Measurements from ENCODE around the gene PNMA8C.
"Not testable (repeated sequence)": the region's sequence is repeated elsewhere in the genome, so short reads cannot be mapped to it uniquely, and the experiment has no call there.

Gene PNMA8C

GRCh38 chr19:46435009-46435408, 6.3 kb upstream of the PNMA8C start:
- Histone ChIP-seq H3K4me3 (ENCODE audit: control insufficient read depth in 1 of 7, extremely low read depth in 1 of 7, insufficient read depth in 4 of 7, low read depth in 2 of 7, low read length in 6 of 7) (no peak overlapping the region), H3K27ac (ENCODE audit: insufficient read depth in 1 of 2, low read depth in 1 of 2, low read length in 2 of 2, poor library complexity in 1 of 2, severe bottlenecking in 2 of 2) (no peak overlapping the region), H3K36me3 (ENCODE audit: control insufficient read depth in 4 of 4, insufficient read depth in 4 of 4, low read length in 3 of 4) (no peaks in the 10 kb centered on the region), H3K27me3 (replicated peaks in 2 of 5; ENCODE audit: control insufficient read depth in 4 of 5, insufficient read depth in 5 of 5, low read length in 4 of 5) (peaks cover 0 to 18% (median 9%) of the 10 kb centered on the region in 5 experiments), H3K9me3 (ENCODE audit: control extremely low read depth in 1 of 5, control insufficient read depth in 4 of 5, insufficient read depth in 2 of 5, low read depth in 1 of 5, low read length in 4 of 5) (no peaks in the 10 kb centered on the region), H3K4me1 (ENCODE audit: control extremely low read depth in 1 of 4, control insufficient read depth in 4 of 4, insufficient read depth in 4 of 4, low read length in 3 of 4) (no peaks in the 10 kb centered on the region)
- WGBS (ENCODE audit: insufficient coverage): 78% methylated on average over 4 of the region's 6 CpGs
- DNase-seq: no peak
- CTCF ChIA-PET: interaction anchor here (1.0 to 1.3 kb wide), 2 partner anchors 14 to 79 kb away, joined by 3 read pairs; no protein-coding TSS in a partner anchor
- POLR2A ChIA-PET: no interaction called here

- DNase-seq; POLR2A ChIA-PET; H3K4me3 ChIP-seq (ENCODE audit: control insufficient read depth in 1 of 7, extremely low read depth in 1 of 7, insufficient read depth in 4 of 7, low read depth in 2 of 7, low read length in 6 of 7); H3K9me3 ChIP-seq (ENCODE audit: control extremely low read depth in 1 of 5, control insufficient read depth in 4 of 5, insufficient read depth in 2 of 5, low read depth in 1 of 5, low read length in 4 of 5); H3K4me1 ChIP-seq (ENCODE audit: control extremely low read depth in 1 of 4, control insufficient read depth in 4 of 4, insufficient read depth in 4 of 4, low read length in 3 of 4); H3K36me3 ChIP-seq (ENCODE audit: control insufficient read depth in 4 of 4, insufficient read depth in 4 of 4, low read length in 3 of 4); H3K27ac ChIP-seq (ENCODE audit: insufficient read depth in 1 of 2, low read depth in 1 of 2, low read length in 2 of 2, poor library complexity in 1 of 2, severe bottlenecking in 2 of 2): not testable (repeated sequence)
- 81% methylated on average over 7 of the region's 7 CpGs for WGBS (ENCODE audit: insufficient coverage)
- CTCF ChIA-PET: interaction anchor here (1.3 to 2.4 kb wide), 2 partner anchors 31 to 81 kb away, joined by 3 to 15 read pairs; no protein-coding TSS in a partner anchor
- peaks cover 0 to 29% (median 13%) of the 10 kb centered on the region in 5 experiments for H3K27me3 ChIP-seq (replicated peaks in 2 of 5; ENCODE audit: control insufficient read depth in 4 of 5, insufficient read depth in 5 of 5, low read length in 4 of 5)
Observed at GRCh38 chr19:46433470-46433869, 4.7 kb upstream of the PNMA8C start.

- DNase-seq: peak in 2 of 3 donors; percentile 32 to 41
- H3K4me1 ChIP-seq (ENCODE audit: control extremely low read depth in 1 of 4, control insufficient read depth in 4 of 4, insufficient read depth in 4 of 4, low read length in 3 of 4): peaks cover 0 to 14% (median 8%) of the 10 kb centered on the region in 4 experiments
- ChIA-PET POLR2A (interaction anchor here (0.6 kb wide), 1 partner anchor 311 kb away, joined by 3 read pairs; no protein-coding TSS in a partner anchor), CTCF (interaction anchor here (0.7 to 2.4 kb wide), 4 partner anchors 14 to 138 kb away, joined by 3 to 15 read pairs (median 4); partner anchors contain the start of gene CCDC8)
- H3K36me3 ChIP-seq (ENCODE audit: control insufficient read depth in 4 of 4, insufficient read depth in 4 of 4, low read length in 3 of 4): no peaks in the 10 kb centered on the region
- no peak overlapping the region for H3K4me3 ChIP-seq (ENCODE audit: control insufficient read depth in 1 of 7, extremely low read depth in 1 of 7, insufficient read depth in 4 of 7, low read depth in 2 of 7, low read length in 6 of 7)
- 44% methylated on average over 3 of the region's 10 CpGs for WGBS (ENCODE audit: insufficient coverage)
- H3K27ac ChIP-seq (ENCODE audit: insufficient read depth in 1 of 2, low read depth in 1 of 2, low read length in 2 of 2, poor library complexity in 1 of 2, severe bottlenecking in 2 of 2): no peak overlapping the region
- no peaks in the 10 kb centered on the region for H3K9me3 ChIP-seq (ENCODE audit: control extremely low read depth in 1 of 5, control insufficient read depth in 4 of 5, insufficient read depth in 2 of 5, low read depth in 1 of 5, low read length in 4 of 5)
- H3K27me3 ChIP-seq (replicated peaks in 2 of 5; ENCODE audit: control insufficient read depth in 4 of 5, insufficient read depth in 5 of 5, low read length in 4 of 5): peaks cover 4 to 46% (median 18%) of the 10 kb centered on the region in 5 experiments
Observed at GRCh38 chr19:46431824-46432223, 3.1 kb upstream of the PNMA8C start.

GRCh38 chr19:46429999-46430398, 1.3 kb upstream of the PNMA8C start:
- no peak overlapping the region for H3K4me3 ChIP-seq (ENCODE audit: control insufficient read depth in 1 of 7, extremely low read depth in 1 of 7, insufficient read depth in 4 of 7, low read depth in 2 of 7, low read length in 6 of 7)
- no peaks in the 10 kb centered on the region for H3K9me3 ChIP-seq (ENCODE audit: control extremely low read depth in 1 of 5, control insufficient read depth in 4 of 5, insufficient read depth in 2 of 5, low read depth in 1 of 5, low read length in 4 of 5)
- H3K27ac ChIP-seq (ENCODE audit: insufficient read depth in 1 of 2, low read depth in 1 of 2, low read length in 2 of 2, poor library complexity in 1 of 2, severe bottlenecking in 2 of 2): no peak overlapping the region
- WGBS (ENCODE audit: insufficient coverage): 94% methylated on average over 2 of the region's 4 CpGs
- H3K36me3 ChIP-seq (ENCODE audit: control insufficient read depth in 4 of 4, insufficient read depth in 4 of 4, low read length in 3 of 4): no peaks in the 10 kb centered on the region
- ChIA-PET POLR2A (no interaction called here), CTCF (no interaction called here)
- peaks cover 4 to 58% (median 22%) of the 10 kb centered on the region in 5 experiments for H3K27me3 ChIP-seq (replicated peaks in 2 of 5; ENCODE audit: control insufficient read depth in 4 of 5, insufficient read depth in 5 of 5, low read length in 4 of 5)
- DNase-seq: no peak
- peaks cover 0 to 23% (median 15%) of the 10 kb centered on the region in 4 experiments for H3K4me1 ChIP-seq (ENCODE audit: control extremely low read depth in 1 of 4, control insufficient read depth in 4 of 4, insufficient read depth in 4 of 4, low read length in 3 of 4)

- WGBS (ENCODE audit: insufficient coverage): 89% methylated on average over 14 of the region's 17 CpGs
- no peaks in the 10 kb centered on the region for H3K36me3 ChIP-seq (ENCODE audit: control insufficient read depth in 4 of 4, insufficient read depth in 4 of 4, low read length in 3 of 4)
- H3K9me3 ChIP-seq (ENCODE audit: control extremely low read depth in 1 of 5, control insufficient read depth in 4 of 5, insufficient read depth in 2 of 5, low read depth in 1 of 5, low read length in 4 of 5): no peaks in the 10 kb centered on the region
- no peak overlapping the region for H3K4me3 ChIP-seq (ENCODE audit: control insufficient read depth in 1 of 7, extremely low read depth in 1 of 7, insufficient read depth in 4 of 7, low read depth in 2 of 7, low read length in 6 of 7)
- POLR2A ChIA-PET: no interaction called here
- no peak overlapping the region for H3K27ac ChIP-seq (ENCODE audit: insufficient read depth in 1 of 2, low read depth in 1 of 2, low read length in 2 of 2, poor library complexity in 1 of 2, severe bottlenecking in 2 of 2)
- peaks cover 0 to 23% (median 15%) of the 10 kb centered on the region in 4 experiments for H3K4me1 ChIP-seq (ENCODE audit: control extremely low read depth in 1 of 4, control insufficient read depth in 4 of 4, insufficient read depth in 4 of 4, low read length in 3 of 4)
- no peak for DNase-seq
- H3K27me3 ChIP-seq (replicated peaks in 2 of 5; ENCODE audit: control insufficient read depth in 4 of 5, insufficient read depth in 5 of 5, low read length in 4 of 5): peaks cover 4 to 64% (median 26%) of the 10 kb centered on the region in 5 experiments
- CTCF ChIA-PET: no interaction called here
Observed at GRCh38 chr19:46427518-46428045, 1.2 kb downstream of the PNMA8C start.

- Histone ChIP-seq H3K27me3 (replicated peaks in 2 of 5; ENCODE audit: control insufficient read depth in 4 of 5, insufficient read depth in 5 of 5, low read length in 4 of 5) (peaks cover 4 to 64% (median 24%) of the 10 kb centered on the region in 5 experiments), H3K36me3 (ENCODE audit: control insufficient read depth in 4 of 4, insufficient read depth in 4 of 4, low read length in 3 of 4) (no peaks in the 10 kb centered on the region), H3K4me1 (ENCODE audit: control extremely low read depth in 1 of 4, control insufficient read depth in 4 of 4, insufficient read depth in 4 of 4, low read length in 3 of 4) (peaks cover 0 to 23% (median 15%) of the 10 kb centered on the region in 4 experiments), H3K27ac (ENCODE audit: insufficient read depth in 1 of 2, low read depth in 1 of 2, low read length in 2 of 2, poor library complexity in 1 of 2, severe bottlenecking in 2 of 2) (no peak overlapping the region), H3K4me3 (ENCODE audit: control insufficient read depth in 1 of 7, extremely low read depth in 1 of 7, insufficient read depth in 4 of 7, low read depth in 2 of 7, low read length in 6 of 7) (peak overlapping the region; percentile 22 to 86 (median 70)), H3K9me3 (ENCODE audit: control extremely low read depth in 1 of 5, control insufficient read depth in 4 of 5, insufficient read depth in 2 of 5, low read depth in 1 of 5, low read length in 4 of 5) (no peaks in the 10 kb centered on the region)
- 2% methylated on average over 27 of the region's 32 CpGs for WGBS (ENCODE audit: insufficient coverage)
- CTCF ChIA-PET: no interaction called here
- POLR2A ChIA-PET: interaction anchor here (0.6 kb wide), 1 partner anchor 22 kb away, joined by 3 read pairs; no protein-coding TSS in a partner anchor
- peak in 2 of 3 donors; percentile 72 to 74 for DNase-seq
Observed at GRCh38 chr19:46426506-46427162, 2.1 kb downstream of the PNMA8C start.

- peaks cover 0 to 23% (median 15%) of the 10 kb centered on the region in 4 experiments for H3K4me1 ChIP-seq (ENCODE audit: control extremely low read depth in 1 of 4, control insufficient read depth in 4 of 4, insufficient read depth in 4 of 4, low read length in 3 of 4)
- H3K4me3 ChIP-seq (ENCODE audit: control insufficient read depth in 1 of 7, extremely low read depth in 1 of 7, insufficient read depth in 4 of 7, low read depth in 2 of 7, low read length in 6 of 7): peak overlapping the region; percentile 22 to 86 (median 70)
- H3K27me3 ChIP-seq (replicated peaks in 2 of 5; ENCODE audit: control insufficient read depth in 4 of 5, insufficient read depth in 5 of 5, low read length in 4 of 5): peaks cover 4 to 60% (median 22%) of the 10 kb centered on the region in 5 experiments
Observed at GRCh38 chr19:46426035-46426505, 2.7 kb downstream of the PNMA8C start.

More at GRCh38 chr19:46426035-46426505, 2.7 kb downstream of the PNMA8C start:
- H3K36me3 ChIP-seq (ENCODE audit: control insufficient read depth in 4 of 4, insufficient read depth in 4 of 4, low read length in 3 of 4): no peaks in the 10 kb centered on the region
- CTCF ChIA-PET: interaction anchor here (0.7 to 0.8 kb wide), 2 partner anchors 8 to 22 kb away, joined by 3 to 4 read pairs; no protein-coding TSS in a partner anchor
- 0% methylated on average over 7 of the region's 10 CpGs for WGBS (ENCODE audit: insufficient coverage)
- H3K27ac ChIP-seq (ENCODE audit: insufficient read depth in 1 of 2, low read depth in 1 of 2, low read length in 2 of 2, poor library complexity in 1 of 2, severe bottlenecking in 2 of 2): no peak overlapping the region
- no peaks in the 10 kb centered on the region for H3K9me3 ChIP-seq (ENCODE audit: control extremely low read depth in 1 of 5, control insufficient read depth in 4 of 5, insufficient read depth in 2 of 5, low read depth in 1 of 5, low read length in 4 of 5)
- POLR2A ChIA-PET: interaction anchor here (0.6 kb wide), 1 partner anchor 22 kb away, joined by 3 read pairs; no protein-coding TSS in a partner anchor
- DNase-seq: peak in 2 of 3 donors; percentile 42 to 59

Measured in common myeloid progenitor, CD34-positive (primary cell).